Colonic mucosa (tissue), 4 donors: ENCODE data around the gene IDUA. TPM values are rescaled to one million over a fixed set of nuclear protein-coding genes. Genes with fewer than 3 reads are reported as not detected.

Experiments
- DNase-seq: peaks from one replicate; pipeline ENCODE4 v3.0.0-alpha.2; 2020
- H3K27ac ChIP-seq: fragments of 200-600 bp; one replicate; pipeline ENCODE4 v1.8.0; 2021
- H3K27me3 ChIP-seq: fragments of 200-600 bp; one replicate; pipeline ENCODE4 v1.8.0; 2021
- H3K36me3 ChIP-seq: fragments of 200-600 bp; one replicate; pipeline ENCODE4 v1.8.0; 2021
- H3K4me1 ChIP-seq: fragments of 200-600 bp; one replicate; pipeline ENCODE4 v1.8.0; 2021; ENCODE audit warnings: mild to moderate bottlenecking
- H3K4me3 ChIP-seq: fragments of 200-600 bp; one replicate; pipeline ENCODE4 v1.8.0; 2021
- H3K9ac ChIP-seq, 2 donors: one replicate each; pipeline ENCODE4 v1.7.0; 2013; ENCODE audit warnings: control low read depth in 2 of 2, low read depth in 2 of 2, low read length in 2 of 2
- H3K9me3 ChIP-seq: fragments of 200-600 bp; one replicate; pipeline ENCODE4 v1.8.0; 2021
- CTCF ChIP-seq: fragments of 200-600 bp; IDR thresholded peaks from one replicate; pipeline ENCODE4 v1.8.0; 2022; ENCODE audit warnings: antibody characterized with exemption, mild to moderate bottlenecking
- intact Hi-C: fragments of 100-400 bp; cut with DNase I; formaldehyde crosslinking; loops from one replicate; pipeline ENCODE4 v1.14.1; 2022
- total RNA-seq, 2 donors: library from RNA; stranded (reverse); fragmentation: NEBNext Ultra II Directional in 1 of 2; extraction: Animal tissue kit (Norgen Biotek cat#: 25700) in 1 of 2; gene quantifications; one replicate each; pipeline ENCODE4 v1.2.1, GENCODE V29; 2021
- donor health status: healthy.
- donor health status: DM: no; HTN: no; CAD: no.
- donor health status: DM: no; HTN: no; CAD: no.

Gene IDUA
- total RNA-seq, 2 donors from 2014 or later: 18.8 to 22.4 TPM

- no peaks in the 10 kb centered on the region for H3K36me3 ChIP-seq
- DNase-seq: no peak
- intact Hi-C loops: no loop called here
Observed at GRCh38 chr4:999882-1000425, 13.1 kb downstream of the IDUA start.

GRCh38 chr4:1000686-1001260, 13.9 kb downstream of the IDUA start:
- peaks cover 18% of the 10 kb centered on the region for H3K4me1 ChIP-seq
- no peak overlapping the region for H3K4me3 ChIP-seq
- DNase-seq: no peak
- intact Hi-C loops: no loop called here
- no peak overlapping the region for H3K9ac ChIP-seq
- H3K36me3 ChIP-seq: no peaks in the 10 kb centered on the region
- no peaks in the 10 kb centered on the region for H3K9me3 ChIP-seq
- peaks cover 77% of the 10 kb centered on the region for H3K27me3 ChIP-seq
- TF ChIP-seq CTCF: no peak
- no peak overlapping the region for H3K27ac ChIP-seq

More at GRCh38 chr4:999882-1000425, 13.1 kb downstream of the IDUA start:
- H3K4me1 ChIP-seq: peaks cover 18% of the 10 kb centered on the region
- H3K27ac ChIP-seq: no peak overlapping the region
- H3K9ac ChIP-seq: no peak overlapping the region
- peaks cover 69% of the 10 kb centered on the region for H3K27me3 ChIP-seq
- H3K9me3 ChIP-seq: no peaks in the 10 kb centered on the region
- no peak overlapping the region for H3K4me3 ChIP-seq
- TF ChIP-seq CTCF: no peak

- intact Hi-C loops: no loop called here
- no peak overlapping the region for H3K4me3 ChIP-seq
- H3K36me3 ChIP-seq: no peaks in the 10 kb centered on the region
- H3K4me1 ChIP-seq: peaks cover 15% of the 10 kb centered on the region
- no peak overlapping the region for H3K9ac ChIP-seq
- no peak for TF ChIP-seq CTCF
- no peak for DNase-seq
- H3K27ac ChIP-seq: no peak overlapping the region
- peaks cover 75% of the 10 kb centered on the region for H3K27me3 ChIP-seq
- H3K9me3 ChIP-seq: no peaks in the 10 kb centered on the region
Observed at GRCh38 chr4:1001561-1002130, 14.8 kb downstream of the IDUA start.

GRCh38 chr4:1002131-1002630, 15.3 kb downstream of the IDUA start:
- Histone ChIP-seq H3K4me1 (peaks cover 15% of the 10 kb centered on the region), H3K27ac (no peak overlapping the region), H3K27me3 (peaks cover 70% of the 10 kb centered on the region), H3K36me3 (no peaks in the 10 kb centered on the region), H3K9ac (no peak overlapping the region), H3K4me3 (no peak overlapping the region), H3K9me3 (no peaks in the 10 kb centered on the region)
- intact Hi-C loops: no loop called here
- no peak for TF ChIP-seq CTCF
- no peak for DNase-seq

- Histone ChIP-seq H3K4me1 (peaks cover 12% of the 10 kb centered on the region), H3K27me3 (peaks cover 64% of the 10 kb centered on the region), H3K9me3 (no peaks in the 10 kb centered on the region), H3K27ac (no peak overlapping the region), H3K9ac (no peak overlapping the region), H3K36me3 (no peaks in the 10 kb centered on the region), H3K4me3 (no peak overlapping the region)
- DNase-seq: no peak
- intact Hi-C loops: no loop called here
- TF ChIP-seq CTCF: no peak
Observed at GRCh38 chr4:1002631-1003251, 15.9 kb downstream of the IDUA start.
